GM18502 (cell line): Measurements from ENCODE around the gene CMTM1.

Source experiments
- ATAC-seq: cut with Tn5 transposase; IDR thresholded peaks from one replicate; pipeline ENCODE4 v1.9.1; 2021; ENCODE audit warnings: mild to moderate bottlenecking; ENCODE audit not compliant: unreplicated experiment, poor library complexity

Gene CMTM1

GRCh38 chr16:66537236-66537635, 29.0 kb upstream of the CMTM1 start:
- ATAC-seq: no peak

- ATAC-seq: no peak
Observed at GRCh38 chr16:66538910-66539309, 27.3 kb upstream of the CMTM1 start.

GRCh38 chr16:66539623-66540469, 26.4 kb upstream of the CMTM1 start:
- peak; percentile 83 for ATAC-seq

GRCh38 chr16:66541388-66542355, 24.6 kb upstream of the CMTM1 start:
- ATAC-seq: no peak

GRCh38 chr16:66542396-66542795, 23.8 kb upstream of the CMTM1 start:
- ATAC-seq: no peak

GRCh38 chr16:66543541-66543940, 22.7 kb upstream of the CMTM1 start:
- no peak for ATAC-seq

GRCh38 chr16:66544016-66544757, 22.1 kb upstream of the CMTM1 start:
- no peak for ATAC-seq

GRCh38 chr16:66547101-66547989, 18.9 kb upstream of the CMTM1 start:
- no peak for ATAC-seq

GRCh38 chr16:66548068-66548467, 18.2 kb upstream of the CMTM1 start:
- ATAC-seq: no peak

GRCh38 chr16:66548868-66549267, 17.4 kb upstream of the CMTM1 start:
- ATAC-seq: no peak

- peak; percentile 41 for ATAC-seq
Observed at GRCh38 chr16:66549284-66550131, 16.7 kb upstream of the CMTM1 start, which contains the start of gene TK2. TSS of gene TK2 (minus strand) at chr16:66550122. CDS start at chr16:66550061, 61 bp downstream.

GRCh38 chr16:66551348-66551759, 14.9 kb upstream of the CMTM1 start:
- ATAC-seq: no peak

- peak; percentile 3 for ATAC-seq
Observed at GRCh38 chr16:66551788-66552285, 14.4 kb upstream of the CMTM1 start.

- peak; percentile 79 for ATAC-seq
Observed at GRCh38 chr16:66552286-66553177, 13.7 kb upstream of the CMTM1 start, which contains the start of gene CKLF. TSS of gene CKLF (plus strand) at chr16:66552576. CDS start at chr16:66552716, 140 bp downstream.

GRCh38 chr16:66553223-66553622, 13.0 kb upstream of the CMTM1 start:
- ATAC-seq: no peak

GRCh38 chr16:66554021-66554420, 12.2 kb upstream of the CMTM1 start:
- no peak for ATAC-seq

GRCh38 chr16:66554495-66554894, 11.7 kb upstream of the CMTM1 start:
- ATAC-seq: no peak
